ENCODE results near the gene TMPRSS7. TPM values are rescaled to one million over a fixed set of nuclear protein-coding genes. Genes with fewer than 3 reads are reported as not detected.
"Not testable (repeated sequence)": the region's sequence is repeated elsewhere in the genome, so short reads cannot be mapped to it uniquely, and the experiment has no call there.

Gene TMPRSS7
- total RNA-seq, 4 donors from 2014 or later = not detected

DNA sequence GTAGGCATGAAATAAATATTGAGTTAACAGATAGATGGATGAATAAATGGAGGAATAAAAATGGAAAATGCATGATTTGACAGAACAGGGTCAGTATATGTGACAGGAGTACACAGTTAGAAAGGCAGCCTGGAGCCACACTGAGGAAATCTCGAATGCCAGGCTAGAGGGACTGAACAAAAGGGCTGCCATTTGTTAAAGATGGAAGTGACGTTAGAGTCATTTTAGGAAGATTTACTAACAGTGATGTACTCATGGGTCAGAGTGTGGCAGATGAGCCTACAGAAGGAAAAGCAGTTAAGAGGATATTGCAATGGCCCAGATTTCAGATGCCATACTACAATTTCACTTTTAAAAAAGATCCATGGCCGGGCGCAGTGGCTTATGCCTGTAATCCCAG, 7.4 kb upstream of the TMPRSS7 start:
- WGBS, 2 donors = 85 to 92% methylated on average over 4 of the region's 4 CpGs
- no peaks in the 10 kb centered on the region for H3K36me3 ChIP-seq

GRCh38 chr3:112027826-112028225, 6.7 kb upstream of the TMPRSS7 start:
- intact Hi-C loops (cut with DNase I) = no loop called here
- 66 to 81% methylated on average over 4 of the region's 4 CpGs for WGBS, 2 donors
- no peaks in the 10 kb centered on the region for H3K4me1 ChIP-seq

More for the DNA sequence above, 7.4 kb upstream of the TMPRSS7 start:
- intact Hi-C loops (cut with DNase I) = no loop called here
- TF ChIP-seq, protein P1, sequence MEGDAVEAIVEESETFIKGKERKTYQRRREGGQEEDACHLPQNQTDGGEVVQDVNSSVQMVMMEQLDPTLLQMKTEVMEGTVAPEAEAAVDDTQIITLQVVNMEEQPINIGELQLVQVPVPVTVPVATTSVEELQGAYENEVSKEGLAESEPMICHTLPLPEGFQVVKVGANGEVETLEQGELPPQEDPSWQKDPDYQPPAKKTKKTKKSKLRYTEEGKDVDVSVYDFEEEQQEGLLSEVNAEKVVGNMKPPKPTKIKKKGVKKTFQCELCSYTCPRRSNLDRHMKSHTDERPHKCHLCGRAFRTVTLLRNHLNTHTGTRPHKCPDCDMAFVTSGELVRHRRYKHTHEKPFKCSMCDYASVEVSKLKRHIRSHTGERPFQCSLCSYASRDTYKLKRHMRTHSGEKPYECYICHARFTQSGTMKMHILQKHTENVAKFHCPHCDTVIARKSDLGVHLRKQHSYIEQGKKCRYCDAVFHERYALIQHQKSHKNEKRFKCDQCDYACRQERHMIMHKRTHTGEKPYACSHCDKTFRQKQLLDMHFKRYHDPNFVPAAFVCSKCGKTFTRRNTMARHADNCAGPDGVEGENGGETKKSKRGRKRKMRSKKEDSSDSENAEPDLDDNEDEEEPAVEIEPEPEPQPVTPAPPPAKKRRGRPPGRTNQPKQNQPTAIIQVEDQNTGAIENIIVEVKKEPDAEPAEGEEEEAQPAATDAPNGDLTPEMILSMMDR (IDR thresholded peaks at IDR 0.05) = no peak
- TF ChIP-seq POLR2A (IDR thresholded peaks at IDR 0.05) = no peak
- no peaks in the 10 kb centered on the region for H3K4me1 ChIP-seq
- H3K4me3 ChIP-seq = no peak overlapping the region
- DNase-seq = no peak
- H3K9me3 ChIP-seq = no peaks in the 10 kb centered on the region
- no peaks in the 10 kb centered on the region for H3K27me3 ChIP-seq
- no peak overlapping the region for H3K27ac ChIP-seq

GRCh38 chr3:112030901-112031300, 3.6 kb upstream of the TMPRSS7 start:
- Histone ChIP-seq H3K4me1 (no peaks in the 10 kb centered on the region), H3K36me3 (no peaks in the 10 kb centered on the region), H3K9me3 (no peaks in the 10 kb centered on the region), H3K27me3 (no peaks in the 10 kb centered on the region), H3K4me3 (no peak overlapping the region), H3K27ac (no peak overlapping the region)
- DNase-seq = no peak
- TF ChIP-seq, protein P1 (IDR thresholded peaks at IDR 0.05) = no peak
- no peak for TF ChIP-seq POLR2A (IDR thresholded peaks at IDR 0.05)
- WGBS, 2 donors = 89 to 93% methylated on average over 5 of the region's 5 CpGs
- intact Hi-C loops (cut with DNase I) = no loop called here

More at GRCh38 chr3:112027826-112028225, 6.7 kb upstream of the TMPRSS7 start:
- H3K4me3 ChIP-seq = no peak overlapping the region
- no peaks in the 10 kb centered on the region for H3K27me3 ChIP-seq
- H3K36me3 ChIP-seq = no peaks in the 10 kb centered on the region
- H3K9me3 ChIP-seq = no peaks in the 10 kb centered on the region
- TF ChIP-seq POLR2A (IDR thresholded peaks at IDR 0.05) = no peak
- TF ChIP-seq, protein P1 (IDR thresholded peaks at IDR 0.05) = no peak
- no peak for DNase-seq
- H3K27ac ChIP-seq = no peak overlapping the region

DNA sequence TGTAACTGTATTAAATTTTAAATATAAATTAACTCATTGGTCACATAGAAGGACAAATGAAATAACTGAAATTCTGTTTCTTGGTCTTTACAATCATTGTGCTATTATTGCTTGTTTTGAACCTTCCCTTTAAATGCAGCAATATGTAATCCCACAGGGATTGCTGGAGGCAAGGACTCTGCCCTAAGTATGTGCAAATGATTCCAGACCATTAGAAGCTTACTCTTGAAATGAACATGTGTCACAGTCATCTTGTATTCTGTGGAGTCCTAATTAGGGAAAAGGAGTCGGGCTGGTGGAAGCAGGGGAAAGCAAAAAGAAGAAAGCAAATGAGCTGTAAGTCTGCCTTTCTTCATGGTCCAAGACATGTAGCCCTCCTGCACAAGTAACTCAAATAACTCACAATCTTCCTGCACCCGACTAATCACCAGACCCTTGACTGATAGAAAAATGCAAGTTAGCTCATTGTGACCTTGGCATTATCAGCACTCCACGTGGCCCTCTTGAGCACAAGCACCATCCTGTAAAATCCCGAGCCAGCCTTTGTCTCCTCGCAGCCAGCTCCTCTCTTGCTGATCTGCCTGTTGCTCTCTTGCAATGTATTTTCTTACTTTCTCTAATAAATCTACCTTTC, 2.3 kb upstream of the TMPRSS7 start:
- intact Hi-C loops (cut with DNase I) = no loop called here
- Histone ChIP-seq H3K4me1 (no peaks in the 10 kb centered on the region), H3K4me3 (no peak overlapping the region), H3K36me3 (no peaks in the 10 kb centered on the region), H3K9me3 (no peaks in the 10 kb centered on the region), H3K27me3 (no peaks in the 10 kb centered on the region), H3K27ac (no peak overlapping the region)
- TF ChIP-seq POLR2A (IDR thresholded peaks at IDR 0.05) = no peak
- TF ChIP-seq, protein P1 (IDR thresholded peaks at IDR 0.05) = no peak
- no peak for DNase-seq
- 73 to 78% methylated on average over 5 of the region's 5 CpGs for WGBS, 2 donors

GRCh38 chr3:112035241-112035640, 705 bp downstream of the TMPRSS7 start:
- H3K36me3 ChIP-seq = no peaks in the 10 kb centered on the region
- WGBS, 2 donors = 75 to 88% methylated on average over 3 of the region's 3 CpGs
- H3K4me3 ChIP-seq = no peak overlapping the region
- no peaks in the 10 kb centered on the region for H3K27me3 ChIP-seq
- H3K9me3 ChIP-seq = no peaks in the 10 kb centered on the region
- DNase-seq = no peak
- no peaks in the 10 kb centered on the region for H3K4me1 ChIP-seq
- no peak overlapping the region for H3K27ac ChIP-seq
- no peak for TF ChIP-seq POLR2A (IDR thresholded peaks at IDR 0.05)
- intact Hi-C loops (cut with DNase I) = no loop called here

DNA sequence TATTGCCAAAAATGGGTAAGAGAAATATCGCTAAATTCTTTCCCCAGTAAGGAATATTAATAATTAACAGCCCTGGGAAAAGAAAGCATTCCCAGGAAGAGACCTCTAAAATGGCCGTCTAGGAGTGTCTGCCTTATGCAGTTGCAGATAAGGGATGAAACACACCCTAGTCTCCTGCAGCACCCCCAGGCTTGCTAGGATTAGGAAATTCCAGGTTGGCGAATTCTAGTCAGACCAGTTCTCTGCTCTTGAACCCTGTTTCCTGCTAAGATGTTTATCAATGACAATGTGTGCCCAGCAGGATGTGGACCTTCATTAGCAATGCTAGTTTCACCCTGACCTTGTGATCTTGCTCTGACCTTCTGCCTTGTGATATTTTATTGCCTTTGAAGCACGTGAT, 2.7 kb downstream of the TMPRSS7 start:
- H3K4me3 ChIP-seq; H3K27me3 ChIP-seq; H3K27ac ChIP-seq; intact Hi-C loops (cut with DNase I); H3K36me3 ChIP-seq; H3K4me1 ChIP-seq; DNase-seq; H3K9me3 ChIP-seq: not testable (repeated sequence)
- 56 to 58% methylated on average over 4 of the region's 4 CpGs for WGBS, 2 donors
